HEK293 (cell line): ENCODE results near the gene CDSN.

Source experiments
- CTCF ChIA-PET: fragments of 350-600 bp; formaldehyde crosslinking; extraction: SDS; loops from one replicate; lab custom pipeline; 2021; ENCODE audit warnings: antibody characterized with exemption; lab: Yijun Ruan, JAX
- POLR2A ChIA-PET: fragments of 300-600 bp; formaldehyde crosslinking; extraction: SDS; loops from one replicate; lab custom pipeline; 2020; ENCODE audit warnings: antibody characterized with exemption, inconsistent platforms; lab: Yijun Ruan, JAX
- H3K27ac ChIP-seq: fragments of 200-500 bp; sonication (Bioruptor generic); 2 replicates; pipeline ENCODE4 v1.5.1; 2014; ENCODE audit warnings: low read depth, low read length, control low read depth, inconsistent platforms; ENCODE audit errors: extremely low read depth
- H3K36me3 ChIP-seq, 2 experiments: fragments of 200-500 bp in 1 of 2; sonication (Bioruptor generic) in 1 of 2; 1 replicate in 1 of 2; 2 replicates in 1 of 2; pipeline ENCODE4 v1.5.1; 2014 to 2017; ENCODE audit warnings: inconsistent platforms in 2 of 2, low read length in 2 of 2; ENCODE audit not compliant: control insufficient read depth in 2 of 2, insufficient read depth in 1 of 2
- H3K4me1 ChIP-seq: fragments of 200-500 bp; sonication (Bioruptor generic); 2 replicates; pipeline ENCODE4 v1.5.1; 2014; ENCODE audit warnings: mild to moderate bottlenecking, low read length, inconsistent platforms; ENCODE audit not compliant: control insufficient read depth, insufficient read depth
- H3K4me3 ChIP-seq: 2 replicates; pipeline ENCODE4 v1.5.1; 2011; ENCODE audit warnings: low read depth, mild to moderate bottlenecking, control low read depth, low read length, moderate library complexity
- H3K9me3 ChIP-seq: fragments of 200-500 bp; sonication (Bioruptor generic); 2 replicates; pipeline ENCODE4 v1.5.1; 2014; ENCODE audit warnings: low read depth, low read length, inconsistent platforms; ENCODE audit not compliant: control insufficient read depth, insufficient read depth
- EGR2 ChIP-seq: fragments of 450-650 bp; formaldehyde crosslinking; IDR thresholded peaks from 2 replicates; pipeline ENCODE4 v1.5.1; 2016; ENCODE audit warnings: low read depth, missing biosample characterization, missing genetic modification characterization
- FEZF1 ChIP-seq: fragments of 450-650 bp; formaldehyde crosslinking; IDR thresholded peaks from 2 replicates; pipeline ENCODE4 v1.5.1; 2016; ENCODE audit warnings: missing biosample characterization, missing genetic modification characterization
- SP3 ChIP-seq: fragments of 450-650 bp; formaldehyde crosslinking; IDR thresholded peaks from 2 replicates; pipeline ENCODE4 v1.5.1; 2016; ENCODE audit warnings: missing biosample characterization, missing genetic modification characterization
- TCF7L2 ChIP-seq: IDR thresholded peaks from 2 replicates; pipeline ENCODE4 v1.6.1; 2011; ENCODE audit warnings: low read depth, mild to moderate bottlenecking, inconsistent platforms, low read length, moderate library complexity, borderline replicate concordance
- ZBTB20 ChIP-seq: fragments of 450-650 bp; formaldehyde crosslinking; IDR thresholded peaks from 2 replicates; pipeline ENCODE4 v1.5.1; 2016; ENCODE audit warnings: missing biosample characterization, missing genetic modification characterization
- ZBTB49 ChIP-seq: fragments of 450-650 bp; formaldehyde crosslinking; IDR thresholded peaks from 2 replicates; pipeline ENCODE4 v1.5.1; 2016; ENCODE audit warnings: missing biosample characterization, missing genetic modification characterization, low read depth
- ZBTB7A ChIP-seq: fragments of 450-650 bp; formaldehyde crosslinking; IDR thresholded peaks from 2 replicates; pipeline ENCODE4 v1.5.1; 2016; ENCODE audit warnings: low read depth, missing biosample characterization, missing genetic modification characterization
- ZFHX2 ChIP-seq: fragments of 450-650 bp; formaldehyde crosslinking; conservative IDR thresholded peaks from 2 replicates; pipeline ENCODE4 v1.5.1; 2016; ENCODE audit warnings: missing biosample characterization, missing genetic modification characterization
- ZNF146 ChIP-seq: fragments of 450-650 bp; formaldehyde crosslinking; IDR thresholded peaks from 2 replicates; pipeline ENCODE4 v1.5.1; 2016; ENCODE audit warnings: missing biosample characterization, missing genetic modification characterization
- ZNF223 ChIP-seq: fragments of 450-650 bp; formaldehyde crosslinking; IDR thresholded peaks from 2 replicates; pipeline ENCODE4 v1.5.1; 2016; ENCODE audit warnings: missing biosample characterization, missing genetic modification characterization
- ZNF24 ChIP-seq: fragments of 450-650 bp; formaldehyde crosslinking; IDR thresholded peaks from 2 replicates; pipeline ENCODE4 v1.5.1; 2016; ENCODE audit warnings: missing biosample characterization, missing genetic modification characterization
- ZNF555 ChIP-seq: fragments of 450-650 bp; formaldehyde crosslinking; conservative IDR thresholded peaks from 2 replicates; pipeline ENCODE4 v1.5.1; 2017; ENCODE audit warnings: missing biosample characterization, mild to moderate bottlenecking, missing genetic modification characterization, inconsistent platforms
- ZNF623 ChIP-seq: fragments of 450-650 bp; formaldehyde crosslinking; IDR thresholded peaks from 2 replicates; pipeline ENCODE4 v1.5.1; 2016; ENCODE audit warnings: missing biosample characterization, missing genetic modification characterization
- ZNF664 ChIP-seq: fragments of 450-650 bp; formaldehyde crosslinking; IDR thresholded peaks from 2 replicates; pipeline ENCODE4 v1.5.1; 2016; ENCODE audit warnings: missing biosample characterization, missing genetic modification characterization
- ZNF792 ChIP-seq: fragments of 450-650 bp; formaldehyde crosslinking; IDR thresholded peaks from 2 replicates; pipeline ENCODE4 v1.5.1; 2016; ENCODE audit warnings: missing biosample characterization, missing genetic modification characterization
- TF ChIP-seq, protein P1 (sequence below): fragments of 450-650 bp; formaldehyde crosslinking; IDR thresholded peaks from 2 replicates; pipeline ENCODE4 v1.5.1; 2016; ENCODE audit warnings: missing biosample characterization, missing genetic modification characterization
- TF ChIP-seq, protein P2 (sequence below): fragments of 450-650 bp; formaldehyde crosslinking; IDR thresholded peaks from 2 replicates; pipeline ENCODE4 v1.5.1; 2016; ENCODE audit warnings: missing biosample characterization, missing genetic modification characterization
- TF ChIP-seq, protein P3 (sequence below): fragments of 450-650 bp; formaldehyde crosslinking; IDR thresholded peaks from 2 replicates; pipeline ENCODE4 v1.5.1; 2016; ENCODE audit warnings: missing biosample characterization, missing genetic modification characterization, borderline replicate concordance
- TF ChIP-seq, protein P4 (sequence below): fragments of 450-650 bp; formaldehyde crosslinking; IDR thresholded peaks from 2 replicates; pipeline ENCODE4 v1.5.1; 2016; ENCODE audit warnings: missing biosample characterization, missing genetic modification characterization

CDSN gene

GRCh38 chr6:31152781-31153180 lies 32.5 kb upstream of the CDSN start (continued):
- TF ChIP-seq, protein P1, sequence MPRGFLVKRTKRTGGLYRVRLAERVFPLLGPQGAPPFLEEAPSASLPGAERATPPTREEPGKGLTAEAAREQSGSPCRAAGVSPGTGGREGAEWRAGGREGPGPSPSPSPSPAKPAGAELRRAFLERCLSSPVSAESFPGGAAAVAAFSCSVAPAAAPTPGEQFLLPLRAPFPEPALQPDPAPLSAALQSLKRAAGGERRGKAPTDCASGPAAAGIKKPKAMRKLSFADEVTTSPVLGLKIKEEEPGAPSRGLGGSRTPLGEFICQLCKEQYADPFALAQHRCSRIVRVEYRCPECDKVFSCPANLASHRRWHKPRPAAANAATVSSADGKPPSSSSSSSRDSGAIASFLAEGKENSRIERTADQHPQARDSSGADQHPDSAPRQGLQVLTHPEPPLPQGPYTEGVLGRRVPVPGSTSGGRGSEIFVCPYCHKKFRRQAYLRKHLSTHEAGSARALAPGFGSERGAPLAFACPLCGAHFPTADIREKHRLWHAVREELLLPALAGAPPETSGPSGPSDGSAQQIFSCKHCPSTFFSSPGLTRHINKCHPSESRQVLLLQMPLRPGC (tag by site-specific recombination), result no peak
- TF ChIP-seq ZNF664 (tag by site-specific recombination) (no peak), TCF7L2 (no peak), ZNF146 (tag by site-specific recombination) (no peak), EGR2 (peak; percentile 17; the same call in 1 of the 2 replicates), ZBTB49 (tag by site-specific recombination) (no peak), SP3 (tag by site-specific recombination) (no peak), ZBTB20 (tag by site-specific recombination) (peak; percentile 38; the same call in 1 of the 2 replicates), ZNF792 (no peak), ZNF555 (tag by site-specific recombination) (no peak), ZNF223 (no peak), ZBTB7A (tag by site-specific recombination) (no peak)
- TF ChIP-seq, protein P2, sequence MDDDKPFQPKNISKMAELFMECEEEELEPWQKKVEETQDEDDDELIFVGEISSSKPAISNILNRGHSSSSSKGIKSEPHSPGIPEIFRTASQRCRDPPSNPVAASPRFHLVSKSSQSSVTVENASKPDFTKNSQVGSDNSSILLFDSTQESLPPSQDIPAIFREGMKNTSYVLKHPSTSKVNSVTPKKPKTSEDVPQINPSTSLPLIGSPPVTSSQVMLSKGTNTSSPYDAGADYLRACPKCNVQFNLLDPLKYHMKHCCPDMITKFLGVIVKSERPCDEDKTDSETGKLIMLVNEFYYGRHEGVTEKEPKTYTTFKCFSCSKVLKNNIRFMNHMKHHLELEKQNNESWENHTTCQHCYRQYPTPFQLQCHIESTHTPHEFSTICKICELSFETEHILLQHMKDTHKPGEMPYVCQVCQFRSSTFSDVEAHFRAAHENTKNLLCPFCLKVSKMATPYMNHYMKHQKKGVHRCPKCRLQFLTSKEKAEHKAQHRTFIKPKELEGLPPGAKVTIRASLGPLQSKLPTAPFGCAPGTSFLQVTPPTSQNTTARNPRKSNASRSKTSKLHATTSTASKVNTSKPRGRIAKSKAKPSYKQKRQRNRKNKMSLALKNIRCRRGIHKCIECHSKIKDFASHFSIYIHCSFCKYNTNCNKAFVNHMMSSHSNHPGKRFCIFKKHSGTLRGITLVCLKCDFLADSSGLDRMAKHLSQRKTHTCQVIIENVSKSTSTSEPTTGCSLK, result no peak
- TF ChIP-seq, protein P3, sequence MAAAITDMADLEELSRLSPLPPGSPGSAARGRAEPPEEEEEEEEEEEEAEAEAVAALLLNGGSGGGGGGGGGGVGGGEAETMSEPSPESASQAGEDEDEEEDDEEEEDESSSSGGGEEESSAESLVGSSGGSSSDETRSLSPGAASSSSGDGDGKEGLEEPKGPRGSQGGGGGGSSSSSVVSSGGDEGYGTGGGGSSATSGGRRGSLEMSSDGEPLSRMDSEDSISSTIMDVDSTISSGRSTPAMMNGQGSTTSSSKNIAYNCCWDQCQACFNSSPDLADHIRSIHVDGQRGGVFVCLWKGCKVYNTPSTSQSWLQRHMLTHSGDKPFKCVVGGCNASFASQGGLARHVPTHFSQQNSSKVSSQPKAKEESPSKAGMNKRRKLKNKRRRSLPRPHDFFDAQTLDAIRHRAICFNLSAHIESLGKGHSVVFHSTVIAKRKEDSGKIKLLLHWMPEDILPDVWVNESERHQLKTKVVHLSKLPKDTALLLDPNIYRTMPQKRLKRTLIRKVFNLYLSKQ (tag by site-specific recombination), result no peak
- TF ChIP-seq, protein P4, sequence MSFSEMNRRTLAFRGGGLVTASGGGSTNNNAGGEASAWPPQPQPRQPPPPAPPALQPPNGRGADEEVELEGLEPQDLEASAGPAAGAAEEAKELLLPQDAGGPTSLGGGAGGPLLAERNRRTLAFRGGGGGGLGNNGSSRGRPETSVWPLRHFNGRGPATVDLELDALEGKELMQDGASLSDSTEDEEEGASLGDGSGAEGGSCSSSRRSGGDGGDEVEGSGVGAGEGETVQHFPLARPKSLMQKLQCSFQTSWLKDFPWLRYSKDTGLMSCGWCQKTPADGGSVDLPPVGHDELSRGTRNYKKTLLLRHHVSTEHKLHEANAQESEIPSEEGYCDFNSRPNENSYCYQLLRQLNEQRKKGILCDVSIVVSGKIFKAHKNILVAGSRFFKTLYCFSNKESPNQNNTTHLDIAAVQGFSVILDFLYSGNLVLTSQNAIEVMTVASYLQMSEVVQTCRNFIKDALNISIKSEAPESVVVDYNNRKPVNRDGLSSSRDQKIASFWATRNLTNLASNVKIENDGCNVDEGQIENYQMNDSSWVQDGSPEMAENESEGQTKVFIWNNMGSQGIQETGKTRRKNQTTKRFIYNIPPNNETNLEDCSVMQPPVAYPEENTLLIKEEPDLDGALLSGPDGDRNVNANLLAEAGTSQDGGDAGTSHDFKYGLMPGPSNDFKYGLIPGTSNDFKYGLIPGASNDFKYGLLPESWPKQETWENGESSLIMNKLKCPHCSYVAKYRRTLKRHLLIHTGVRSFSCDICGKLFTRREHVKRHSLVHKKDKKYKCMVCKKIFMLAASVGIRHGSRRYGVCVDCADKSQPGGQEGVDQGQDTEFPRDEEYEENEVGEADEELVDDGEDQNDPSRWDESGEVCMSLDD (tag by site-specific recombination), result no peak

DNA sequence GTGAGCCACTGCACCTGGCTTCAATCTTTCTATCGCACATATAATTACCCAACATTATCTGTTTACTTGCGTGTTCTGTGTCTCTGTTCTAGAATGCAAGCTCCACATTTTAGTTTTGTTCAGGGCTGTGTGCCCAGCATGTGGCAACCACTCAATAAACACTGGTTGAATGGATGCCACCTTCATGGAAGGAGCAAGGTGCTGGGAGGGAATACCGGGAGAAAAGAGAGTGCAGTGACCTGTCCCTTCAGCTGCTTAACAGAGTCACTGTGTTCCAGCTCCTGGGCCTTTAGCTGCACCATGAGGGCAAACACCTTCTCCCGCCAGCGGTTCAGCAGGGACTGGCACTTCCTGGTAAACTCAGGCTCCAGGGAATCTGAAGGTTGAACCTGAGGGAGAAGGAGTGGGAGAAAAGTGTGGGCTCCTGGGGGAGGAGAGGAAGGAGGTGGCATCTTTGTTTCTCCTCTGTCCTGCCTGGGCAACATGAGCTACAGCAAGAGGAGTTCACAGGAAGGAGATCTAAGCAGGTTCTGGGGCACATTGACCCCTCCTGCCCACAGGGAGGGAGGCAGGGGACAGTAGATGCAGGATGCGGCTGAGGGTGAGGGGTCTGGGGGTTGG lies 29.7 kb upstream of the CDSN start:
- H3K4me1 ChIP-seq, result no peaks in the 10 kb centered on the region
- H3K4me3 ChIP-seq, result no peak overlapping the region
- peaks cover 15 to 68% of the 10 kb centered on the region in 2 experiments; a peak in 2 of 3 replicates for H3K36me3 ChIP-seq
- POLR2A ChIA-PET, result no interaction called here
- TF ChIP-seq ZNF24 (tag by site-specific recombination), result no peak
- TF ChIP-seq ZFHX2 (tag by site-specific recombination), result peak; percentile 54
- no peak for TF ChIP-seq ZNF623 (tag by site-specific recombination)
- no peak for TF ChIP-seq FEZF1 (tag by site-specific recombination)
- peak; percentile 72 for TF ChIP-seq EGR2
- TF ChIP-seq, all 188 proteins: peak for 2
- Histone ChIP-seq H3K9me3 (no peaks in the 10 kb centered on the region), H3K27ac (no peak overlapping the region)
- CTCF ChIA-PET, result interaction anchor here (0.6 to 2.0 kb wide), 3 partner anchors 47 to 1670 kb away, joined by 4 to 6 read pairs (median 4); no protein-coding TSS in a partner anchor
